K562 (cell line): ENCODE measurements around the gene ZDHHC8. TPM values are rescaled to one million over a fixed set of nuclear protein-coding genes. Genes with fewer than 3 reads are reported as not detected.
"Not testable (repeated sequence)": the region's sequence is repeated elsewhere in the genome, so short reads cannot be mapped to it uniquely, and the experiment has no call there.

Experiments used
- ATAC-seq: fragments of 200-7000 bp; cut with Tn5 transposase; 3 replicates; pipeline ENCODE4 v1.9.1; 2020; ENCODE audit warnings: moderate library complexity
- BruUV-seq: library from RNA; stranded (reverse); fragments of 400-500 nt; replicated peaks from 2 replicates; lab custom pipeline; 2021; lab: Mats Ljungman, UMichigan
- CTCF ChIA-PET: fragments of 300-600 bp; formaldehyde crosslinking; extraction: SDS; loops from one replicate; lab custom pipeline; 2021; ENCODE audit warnings: low intra/inter-chr PET ratio; lab: Yijun Ruan, JAX
- POLR2A ChIA-PET: fragments of 300-600, 350-650 bp; sonication (Branson Sonifier 250); formaldehyde crosslinking; extraction: SDS; loops from one replicate; lab custom pipeline; 2021; ENCODE audit warnings: antibody characterized with exemption, inconsistent platforms; lab: Yijun Ruan, JAX
- DNase-seq, 4 experiments: peaks; one replicate each; pipeline versions ENCODE4 v3.0.0 to v3.0.0-alpha.2; 2011 to 2018; ENCODE audit warnings: low spot score in 3 of 4, mixed read lengths in 3 of 4; ENCODE audit errors: extremely low read depth in 1 of 4
- FAIRE-seq: peaks from 2 replicates; lab custom pipeline; 2011; peaks lifted over from hg19 to GRCh38; lab: Jason Lieb, UNC
- H2AFZ ChIP-seq: 2 replicates; pipeline ENCODE4 v1.6.0; 2011; ENCODE audit warnings: low read depth, low read length, control low read depth, inconsistent platforms
- H3K27ac ChIP-seq: fragments of 200-600 bp; 3 replicates; pipeline ENCODE4 v1.8.0; 2011; ENCODE audit warnings: low read depth, mild to moderate bottlenecking, control low read depth, inconsistent platforms, low read length, moderate library complexity, mixed read lengths; ENCODE audit errors: extremely low read depth
- H3K27me3 ChIP-seq, 2 experiments: fragments of 300-600 bp in 1 of 2; 2 replicates in 1 of 2; 3 replicates in 1 of 2; pipeline versions ENCODE4 v1.6.0 to v1.8.0; 2011; ENCODE audit warnings: inconsistent platforms in 2 of 2, low read length in 2 of 2, mild to moderate bottlenecking in 1 of 2, mixed read lengths in 1 of 2, moderate library complexity in 1 of 2; ENCODE audit not compliant: control insufficient read depth in 2 of 2, insufficient read depth in 2 of 2
- H3K36me3 ChIP-seq: fragments of 300-600 bp; 3 replicates; pipeline ENCODE4 v1.8.0; 2011; ENCODE audit warnings: mild to moderate bottlenecking, low read length, inconsistent platforms; ENCODE audit not compliant: control insufficient read depth, insufficient read depth
- H3K4me1 ChIP-seq, 2 experiments: fragments of 200-600 bp in 1 of 2; replicated peaks in 1 of 2; 2 replicates in 1 of 2; 3 replicates in 1 of 2; pipeline versions ENCODE4 v1.5.1 to v1.8.0; 2011; ENCODE audit warnings: inconsistent platforms in 2 of 2, low read length in 2 of 2, mild to moderate bottlenecking in 1 of 2, mixed read lengths in 1 of 2, moderate library complexity in 1 of 2; ENCODE audit not compliant: control insufficient read depth in 2 of 2, insufficient read depth in 2 of 2
- H3K4me2 ChIP-seq: 2 replicates; pipeline ENCODE4 v1.6.1; 2011; ENCODE audit warnings: low read length, control low read depth, inconsistent platforms, mixed read lengths; ENCODE audit not compliant: insufficient read depth
- H3K4me3 ChIP-seq: fragments of 200-600 bp; sonication (generic), shearing (Covaris generic); 2 replicates; pipeline ENCODE4 v1.5.1; 2016; ENCODE audit warnings: control low read depth, inconsistent platforms
- H3K79me2 ChIP-seq: fragments of 200-600 bp; 3 replicates; pipeline ENCODE4 v1.8.0; 2011; ENCODE audit warnings: low read length, inconsistent platforms; ENCODE audit not compliant: control insufficient read depth, insufficient read depth
- H3K9ac ChIP-seq, 2 experiments: 2 replicates each; pipeline versions ENCODE4 v1.6.0 to v1.6.1; 2011; ENCODE audit warnings: low read depth in 2 of 2, low read length in 2 of 2, control low read depth in 1 of 2, inconsistent platforms in 1 of 2, mild to moderate bottlenecking in 1 of 2, mixed read lengths in 1 of 2; ENCODE audit not compliant: insufficient read depth in 1 of 2
- H3K9me1 ChIP-seq: one replicate; pipeline ENCODE4 v1.6.0; 2011; ENCODE audit warnings: inconsistent platforms, mild to moderate bottlenecking, low read length, moderate library complexity; ENCODE audit not compliant: control insufficient read depth, insufficient read depth
- H3K9me3 ChIP-seq: replicated peaks from 2 replicates; pipeline ENCODE4 v1.5.1; 2011; ENCODE audit warnings: low read depth, low read length, inconsistent platforms; ENCODE audit not compliant: control insufficient read depth, insufficient read depth
- H4K20me1 ChIP-seq: replicated peaks from 2 replicates; pipeline ENCODE4 v1.6.1; 2011; ENCODE audit warnings: low read length, inconsistent platforms, mixed read lengths; ENCODE audit not compliant: control insufficient read depth, insufficient read depth
- ARID4B ChIP-seq: sonication (generic); formaldehyde crosslinking; IDR thresholded peaks from 2 replicates; pipeline ENCODE4 v1.8.0; 2022; ENCODE audit warnings: mild to moderate bottlenecking, missing genetic modification reagents
- WGBS: fragments of 100-300 bp; shearing (Covaris generic); methylation state at CpG from one replicate; pipeline ENCODE4 v1.1.6; 2016; ENCODE audit warnings: low coverage, mixed read lengths; ENCODE audit not compliant: insufficient coverage; ENCODE audit errors: missing lambda C conversion rate; 5-methylcytosine and 5-hydroxymethylcytosine counted together
- in situ Hi-C: fragments of 300-500 bp; cut with MboI; formaldehyde crosslinking; loops from 4 replicates; pipeline ENCODE4 v1.15.0; 2018; ENCODE audit warnings: inconsistent platforms, mixed read lengths
- intact Hi-C: fragments of 100-400 bp; cut with micrococcal nuclease; formaldehyde crosslinking; loops from 2 replicates; pipeline ENCODE4 v1.14.2; 2022
- polyA plus RNA-seq, 8 experiments: library from polyadenylated mRNA; depleted of rRNA in 4 of 8; stranded (reverse) in 5 of 8; unstranded in 3 of 8; fragments of >200 nt; fragmentation: Nextera tagmentation in 2 of 8; fragmentation: Illumina TruSeq in 1 of 8; extraction: Ambion mirVana in 2 of 8; extraction: Trizol in 1 of 8; gene quantifications; 2 replicates each; pipeline versions ENCODE4 v1.2.1 to v1.2.3, GENCODE V29; 2011 to 2014; ENCODE audit warnings: inconsistent platforms in 1 of 8, missing spikeins in 1 of 8
- total RNA-seq, 7 experiments: library from RNA; depleted of rRNA in 6 of 7; stranded (reverse); fragments of >200 nt in 6 of 7; fragmentation: Illumina TruSeq in 2 of 7; extraction: Trizol in 2 of 7; gene quantifications; 2 replicates each; pipeline versions ENCODE4 v1.2.1 to v1.2.3, GENCODE V29; 2011 to 2021; ENCODE audit warnings: low replicate concordance in 1 of 7

ZDHHC8 gene
- total and polyA plus RNA-seq, 9 of the 15 experiments (the other 6 are each of a cell fraction or from before 2014, with no cell fraction given), result 0.04 to 109 (median 16.4) TPM

- 2% methylated on average over 10 of the region's 14 CpGs for WGBS
- BruUV-seq, ATAC-seq, H3K9me3 ChIP-seq, H2AFZ ChIP-seq, H3K36me3 ChIP-seq, H3K9me1 ChIP-seq, H3K4me3 ChIP-seq, FAIRE-seq, DNase-seq, H3K79me2 ChIP-seq, H3K4me2 ChIP-seq, H3K27ac ChIP-seq: not testable (repeated sequence)
- ChIA-PET CTCF (interaction anchor here (0.9 to 5.5 kb wide), 2 partner anchors 108 to 125 kb away, joined by 3 to 126 read pairs; partner anchors contain the start of gene RTN4R), POLR2A (interaction anchor here (0.5 to 1.3 kb wide), 5 partner anchors 47 to 275 kb away, joined by 3 to 5 read pairs (median 3); no protein-coding TSS in a partner anchor)
- TF ChIP-seq ARID4B (CRISPR knock-in tag), result 0 out of 2 replicates have a peak, but pooled peaks have one; percentile 33
- intact Hi-C loops, result loop anchor here (5.0 to 10.0 kb wide), 2 partner anchors 33 to 255 kb away; no protein-coding TSS in a partner anchor
- Histone ChIP-seq H3K4me1 (peaks cover 0 to 48% of the 10 kb centered on the region in 2 experiments; a peak in 2 of 5 replicates), H3K27me3 (peaks cover 17 to 50% of the 10 kb centered on the region in 2 experiments; a peak in 4 of 5 replicates), H3K9ac (peak overlapping the region in 1 of 2 experiments; percentile 39; a peak in 2 of 4 replicates), H4K20me1 (peaks cover 28% of the 10 kb centered on the region)
- in situ Hi-C loops, result loop anchor here (5.0 to 25.0 kb wide), 3 partner anchors 133 to 528 kb away; no protein-coding TSS in a partner anchor
Observed at GRCh38 chr22:20159531-20159930, 27.9 kb downstream of the ZDHHC8 start.
